ENCODE data around the gene FBXW11. TPM values are rescaled to one million over a fixed set of nuclear protein-coding genes. Genes with fewer than 3 reads are reported as not detected.

The FBXW11 gene
- total RNA-seq, 4 donors from 2014 or later: 22.8 to 44.8 (median 40.3) TPM

- Histone ChIP-seq H3K36me3 (no peaks in the 10 kb centered on the region), H3K4me3 (no peak overlapping the region), H3K9me3 (no peaks in the 10 kb centered on the region), H3K4me1 (peaks cover 0 to 2% (median 0%) of the 10 kb centered on the region in 4 donors), H3K27me3 (no peaks in the 10 kb centered on the region), H3K27ac (no peak overlapping the region)
- no peak for DNase-seq
- no peak for TF ChIP-seq POLR2AphosphoS5 (IDR thresholded peaks at IDR 0.05)
- no peak for TF ChIP-seq CTCF (IDR thresholded peaks at IDR 0.05)
- no peak for TF ChIP-seq EP300 (IDR thresholded peaks at IDR 0.05; ENCODE audit: low read depth)
- no peak for TF ChIP-seq POLR2A (IDR thresholded peaks at IDR 0.05)
- intact Hi-C loops (cut with DNase I; ENCODE audit: low total_unique reads): no loop called here
- WGBS, 2 donors (ENCODE audit: low coverage in 1 of 2): 50% methylated on average over 2 of the region's 2 CpGs; no CpG with 5 or more reads in 1 of the 2 donors
- in situ Hi-C loops (cut with MboI; ENCODE audit: low pct_ligation_motif_present in 1 of 4, low pct_unique_long_range_greater_than_20kb in 1 of 4, low sequenced_read_pairs in 3 of 4): no loop called here
Observed at GRCh38 chr5:171840066-171840465, 166.4 kb downstream of the FBXW11 start.

- Histone ChIP-seq H3K4me1 (peaks cover 0 to 2% (median 0%) of the 10 kb centered on the region in 4 donors), H3K27ac (no peak overlapping the region), H3K36me3 (no peaks in the 10 kb centered on the region), H3K9me3 (no peaks in the 10 kb centered on the region), H3K4me3 (no peak overlapping the region), H3K27me3 (no peaks in the 10 kb centered on the region)
- no peak for DNase-seq
- WGBS, 2 donors (ENCODE audit: low coverage in 1 of 2): 50 to 83% methylated on average over 2 of the region's 2 CpGs
- in situ Hi-C loops (cut with MboI; ENCODE audit: low pct_ligation_motif_present in 1 of 4, low pct_unique_long_range_greater_than_20kb in 1 of 4, low sequenced_read_pairs in 3 of 4): no loop called here
- TF ChIP-seq CTCF (IDR thresholded peaks at IDR 0.05): no peak
- no peak for TF ChIP-seq POLR2A (IDR thresholded peaks at IDR 0.05)
- no peak for TF ChIP-seq POLR2AphosphoS5 (IDR thresholded peaks at IDR 0.05)
- TF ChIP-seq EP300 (IDR thresholded peaks at IDR 0.05; ENCODE audit: low read depth): no peak
- intact Hi-C loops (cut with DNase I; ENCODE audit: low total_unique reads): no loop called here
Observed at GRCh38 chr5:171839112-171839511, 167.3 kb downstream of the FBXW11 start.

GRCh38 chr5:171838066-171838465 lies 168.4 kb downstream of the FBXW11 start:
- in situ Hi-C loops (cut with MboI; ENCODE audit: low pct_ligation_motif_present in 1 of 4, low pct_unique_long_range_greater_than_20kb in 1 of 4, low sequenced_read_pairs in 3 of 4) (no loop called here), intact Hi-C loops (cut with DNase I; ENCODE audit: low total_unique reads) (no loop called here)
- H3K27me3 ChIP-seq: no peaks in the 10 kb centered on the region
- WGBS, 2 donors (ENCODE audit: low coverage in 1 of 2): 40 to 81% methylated on average over 5 to 12 of the region's 12 CpGs
- peaks cover 0 to 5% of the 10 kb centered on the region in 2 donors for H3K9me3 ChIP-seq
- no peak overlapping the region for H3K4me3 ChIP-seq
- H3K4me1 ChIP-seq: peaks cover 0 to 2% (median 0%) of the 10 kb centered on the region in 4 donors
- TF ChIP-seq CTCF (IDR thresholded peaks at IDR 0.05): no peak
- no peak for TF ChIP-seq POLR2A (IDR thresholded peaks at IDR 0.05)
- no peak for TF ChIP-seq EP300 (IDR thresholded peaks at IDR 0.05; ENCODE audit: low read depth)
- no peak for TF ChIP-seq POLR2AphosphoS5 (IDR thresholded peaks at IDR 0.05)
- no peak overlapping the region for H3K27ac ChIP-seq
- no peaks in the 10 kb centered on the region for H3K36me3 ChIP-seq
- no peak for DNase-seq

- H3K4me3 ChIP-seq: no peak overlapping the region
- H3K9me3 ChIP-seq: peaks cover 0 to 5% of the 10 kb centered on the region in 2 donors
- no peak overlapping the region for H3K27ac ChIP-seq
- H3K36me3 ChIP-seq: no peaks in the 10 kb centered on the region
- intact Hi-C loops (cut with DNase I; ENCODE audit: low total_unique reads): no loop called here
- no peak for DNase-seq
- TF ChIP-seq CTCF (IDR thresholded peaks at IDR 0.05): no peak
- no peak for TF ChIP-seq POLR2A (IDR thresholded peaks at IDR 0.05)
- no peak for TF ChIP-seq POLR2AphosphoS5 (IDR thresholded peaks at IDR 0.05)
- no peak for TF ChIP-seq EP300 (IDR thresholded peaks at IDR 0.05; ENCODE audit: low read depth)
- H3K4me1 ChIP-seq: peaks cover 0 to 2% (median 0%) of the 10 kb centered on the region in 4 donors
- in situ Hi-C loops (cut with MboI; ENCODE audit: low pct_ligation_motif_present in 1 of 4, low pct_unique_long_range_greater_than_20kb in 1 of 4, low sequenced_read_pairs in 3 of 4): no loop called here
- no peaks in the 10 kb centered on the region for H3K27me3 ChIP-seq
Observed at GRCh38 chr5:171837522-171837921, 168.9 kb downstream of the FBXW11 start.

Measured in transverse colon (tissue), 4 donors.